ENCODE measurements around the gene SUGCT.

Gene SUGCT

GRCh38 chr7:40682696-40683095, 547.9 kb downstream of the SUGCT start:
- Mint-ChIP-seq H3K9me3 (no peaks in the 10 kb centered on the region), H3K27me3 (no peaks in the 10 kb centered on the region), H3K4me1 (no peaks in the 10 kb centered on the region), H3K4me3 (no peak overlapping the region), H3K36me3 (no peaks in the 10 kb centered on the region), H3K27ac (no peak overlapping the region)

DNA sequence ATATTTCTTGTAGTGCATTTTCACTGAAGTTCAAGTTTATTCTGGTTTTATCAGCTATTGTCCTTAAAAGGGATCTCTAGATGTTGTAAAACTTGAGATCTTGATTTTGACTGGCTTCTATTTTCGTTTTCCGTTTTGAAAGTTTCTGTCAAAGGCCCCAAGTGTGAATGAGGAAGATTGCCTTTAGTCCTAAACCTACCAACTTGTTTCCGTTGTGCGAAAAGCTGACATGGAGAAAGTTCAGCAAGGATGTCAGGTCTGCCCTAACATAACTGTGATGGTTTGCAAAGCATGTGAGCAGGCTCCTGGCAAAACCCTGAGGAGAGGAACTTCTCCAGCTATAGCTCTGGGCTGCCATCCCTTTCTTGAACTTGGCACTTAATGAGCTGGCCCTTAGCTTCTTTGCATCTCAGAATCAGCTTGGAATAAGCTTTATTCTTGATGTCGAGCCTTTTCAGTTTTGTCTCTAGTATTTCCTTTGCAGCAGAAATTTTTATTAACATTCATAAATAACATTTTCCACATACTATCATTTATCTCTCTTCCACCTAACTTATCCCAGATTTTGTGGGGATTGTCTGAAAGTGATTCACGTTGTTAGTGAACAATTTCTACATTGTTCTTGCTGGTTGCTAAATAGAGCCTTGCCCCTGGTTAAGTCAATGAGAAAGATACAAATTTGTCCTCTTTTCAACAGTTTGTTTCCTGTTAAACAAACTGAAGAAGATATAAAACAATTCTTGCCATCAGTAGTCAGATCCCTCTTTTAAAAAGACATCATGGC, 559.4 kb downstream of the SUGCT start:
- H3K27ac Mint-ChIP-seq = no peak overlapping the region
- no peaks in the 10 kb centered on the region for H3K9me3 Mint-ChIP-seq
- H3K4me1 Mint-ChIP-seq = no peaks in the 10 kb centered on the region
- no peaks in the 10 kb centered on the region for H3K27me3 Mint-ChIP-seq
- no peak overlapping the region for H3K4me3 Mint-ChIP-seq
- H3K36me3 Mint-ChIP-seq = no peaks in the 10 kb centered on the region

- Mint-ChIP-seq H3K4me1 (peaks cover 3% of the 10 kb centered on the region), H3K27me3 (no peaks in the 10 kb centered on the region), H3K27ac (no peak overlapping the region), H3K36me3 (no peaks in the 10 kb centered on the region), H3K9me3 (no peaks in the 10 kb centered on the region), H3K4me3 (no peak overlapping the region)
These were observed 560.2 kb downstream of the SUGCT start for GRCh38 chr7:40694991-40695390.

GRCh38 chr7:40697653-40698052, 562.8 kb downstream of the SUGCT start:
- Mint-ChIP-seq H3K36me3 (no peaks in the 10 kb centered on the region), H3K27ac (no peak overlapping the region), H3K9me3 (no peaks in the 10 kb centered on the region), H3K4me3 (no peak overlapping the region), H3K27me3 (no peaks in the 10 kb centered on the region), H3K4me1 (peaks cover 23% of the 10 kb centered on the region)

- H3K9me3 Mint-ChIP-seq = no peaks in the 10 kb centered on the region
- peaks cover 23% of the 10 kb centered on the region for H3K4me1 Mint-ChIP-seq
- H3K36me3 Mint-ChIP-seq = no peaks in the 10 kb centered on the region
- H3K27ac Mint-ChIP-seq = no peak overlapping the region
- no peaks in the 10 kb centered on the region for H3K27me3 Mint-ChIP-seq
- H3K4me3 Mint-ChIP-seq = no peak overlapping the region
These were observed 563.6 kb downstream of the SUGCT start for GRCh38 chr7:40698214-40698920.

- Mint-ChIP-seq H3K9me3 (no peaks in the 10 kb centered on the region), H3K4me3 (no peak overlapping the region), H3K27ac (peak overlapping the region; percentile 2), H3K4me1 (peaks cover 23% of the 10 kb centered on the region), H3K36me3 (no peaks in the 10 kb centered on the region), H3K27me3 (no peaks in the 10 kb centered on the region)
These were observed 564.1 kb downstream of the SUGCT start for GRCh38 chr7:40698921-40699260.

DNA sequence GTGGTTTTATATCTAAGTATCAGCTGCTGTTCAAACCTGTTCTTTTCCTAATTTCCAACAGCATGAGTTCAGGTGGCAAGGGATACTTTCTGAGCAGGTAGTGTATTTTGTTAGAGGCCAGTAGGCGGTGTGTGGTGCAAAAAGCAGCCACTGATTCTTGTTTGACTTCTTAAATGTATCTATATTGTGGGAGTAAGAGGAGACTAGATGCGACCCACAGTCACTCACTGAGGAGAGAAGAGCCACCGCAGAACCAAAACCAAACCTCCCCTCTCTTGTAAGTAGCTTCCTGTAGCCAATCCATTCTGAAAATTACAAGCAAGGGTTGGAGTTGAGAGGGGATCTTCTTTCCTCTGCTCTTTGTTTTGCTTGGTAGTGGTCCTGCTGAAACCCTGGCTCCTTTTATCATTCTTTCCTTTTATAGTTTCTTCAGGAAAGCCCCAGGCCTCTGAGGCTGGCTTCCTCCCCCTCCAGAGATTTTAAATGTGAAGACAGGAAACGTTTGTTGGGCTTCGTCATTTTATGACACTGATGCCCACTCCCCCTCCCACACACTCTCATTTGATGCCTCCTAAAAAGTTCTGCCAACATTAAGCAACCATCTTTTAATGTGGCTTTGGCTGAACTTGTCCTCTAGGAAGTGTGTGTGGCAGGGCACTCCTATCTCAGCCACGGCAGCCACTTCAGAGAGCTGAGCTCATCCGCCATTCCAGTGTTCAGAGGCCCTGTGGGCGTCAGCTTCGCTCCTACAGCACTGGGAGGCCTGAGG, 566.0 kb downstream of the SUGCT start:
- H3K27me3 Mint-ChIP-seq = no peaks in the 10 kb centered on the region

GRCh38 chr7:40701836-40702551, 567.2 kb downstream of the SUGCT start:
- Mint-ChIP-seq H3K9me3 (no peaks in the 10 kb centered on the region), H3K4me1 (peaks cover 23% of the 10 kb centered on the region), H3K27me3 (no peaks in the 10 kb centered on the region), H3K36me3 (no peaks in the 10 kb centered on the region), H3K27ac (no peak overlapping the region), H3K4me3 (no peak overlapping the region)

More for the DNA sequence above, 566.0 kb downstream of the SUGCT start:
- H3K4me3 Mint-ChIP-seq = no peak overlapping the region
- H3K27ac Mint-ChIP-seq = no peak overlapping the region
- H3K4me1 Mint-ChIP-seq = peaks cover 23% of the 10 kb centered on the region
- H3K36me3 Mint-ChIP-seq = no peaks in the 10 kb centered on the region
- H3K9me3 Mint-ChIP-seq = no peaks in the 10 kb centered on the region

DNA sequence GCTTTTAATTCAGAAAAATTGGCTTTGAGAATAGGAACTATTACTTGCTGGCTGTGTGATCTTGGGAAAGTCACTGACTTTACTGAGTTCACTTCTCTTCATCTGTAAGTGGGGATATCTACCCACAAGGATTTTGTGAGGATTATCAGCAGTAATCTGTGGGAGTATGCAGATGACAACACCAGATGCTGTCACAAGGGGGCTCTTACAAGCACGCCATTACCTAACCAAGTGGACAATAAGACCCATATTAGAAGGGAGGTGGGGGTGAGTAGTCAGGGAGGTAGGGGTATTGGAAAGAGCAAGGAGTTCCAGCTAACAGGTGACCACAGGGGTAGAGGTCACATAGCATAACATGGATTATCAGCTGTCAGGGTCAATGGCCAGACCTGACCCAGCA, 569.4 kb downstream of the SUGCT start:
- no peaks in the 10 kb centered on the region for H3K27me3 Mint-ChIP-seq

DNA sequence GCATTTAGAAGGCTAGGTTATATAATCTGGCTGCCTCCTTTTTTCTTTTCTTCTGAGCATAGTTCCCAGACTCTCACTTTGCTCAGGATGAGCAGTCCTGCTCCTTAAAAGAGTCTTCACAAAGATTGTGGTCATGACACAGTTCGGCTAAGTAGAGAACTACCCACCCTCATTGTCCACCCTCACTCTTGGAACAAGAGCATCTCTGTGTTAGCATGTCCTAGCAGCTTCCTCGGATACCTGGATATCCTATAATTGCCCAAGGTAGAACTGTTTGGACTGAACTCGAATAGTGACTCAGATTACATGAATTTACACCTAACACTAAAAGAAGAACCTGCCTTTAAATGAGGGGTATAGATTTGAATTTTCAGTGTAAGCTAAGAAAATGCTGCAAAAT, 572.0 kb downstream of the SUGCT start:
- peaks cover 5% of the 10 kb centered on the region for H3K4me1 Mint-ChIP-seq
- no peaks in the 10 kb centered on the region for H3K9me3 Mint-ChIP-seq
- no peaks in the 10 kb centered on the region for H3K36me3 Mint-ChIP-seq
- H3K4me3 Mint-ChIP-seq = no peak overlapping the region
- no peaks in the 10 kb centered on the region for H3K27me3 Mint-ChIP-seq
- H3K27ac Mint-ChIP-seq = no peak overlapping the region

More for the DNA sequence above, 569.4 kb downstream of the SUGCT start:
- Mint-ChIP-seq H3K36me3 (no peaks in the 10 kb centered on the region), H3K4me3 (no peak overlapping the region), H3K9me3 (no peaks in the 10 kb centered on the region), H3K4me1 (peaks cover 23% of the 10 kb centered on the region), H3K27ac (no peak overlapping the region)

DNA sequence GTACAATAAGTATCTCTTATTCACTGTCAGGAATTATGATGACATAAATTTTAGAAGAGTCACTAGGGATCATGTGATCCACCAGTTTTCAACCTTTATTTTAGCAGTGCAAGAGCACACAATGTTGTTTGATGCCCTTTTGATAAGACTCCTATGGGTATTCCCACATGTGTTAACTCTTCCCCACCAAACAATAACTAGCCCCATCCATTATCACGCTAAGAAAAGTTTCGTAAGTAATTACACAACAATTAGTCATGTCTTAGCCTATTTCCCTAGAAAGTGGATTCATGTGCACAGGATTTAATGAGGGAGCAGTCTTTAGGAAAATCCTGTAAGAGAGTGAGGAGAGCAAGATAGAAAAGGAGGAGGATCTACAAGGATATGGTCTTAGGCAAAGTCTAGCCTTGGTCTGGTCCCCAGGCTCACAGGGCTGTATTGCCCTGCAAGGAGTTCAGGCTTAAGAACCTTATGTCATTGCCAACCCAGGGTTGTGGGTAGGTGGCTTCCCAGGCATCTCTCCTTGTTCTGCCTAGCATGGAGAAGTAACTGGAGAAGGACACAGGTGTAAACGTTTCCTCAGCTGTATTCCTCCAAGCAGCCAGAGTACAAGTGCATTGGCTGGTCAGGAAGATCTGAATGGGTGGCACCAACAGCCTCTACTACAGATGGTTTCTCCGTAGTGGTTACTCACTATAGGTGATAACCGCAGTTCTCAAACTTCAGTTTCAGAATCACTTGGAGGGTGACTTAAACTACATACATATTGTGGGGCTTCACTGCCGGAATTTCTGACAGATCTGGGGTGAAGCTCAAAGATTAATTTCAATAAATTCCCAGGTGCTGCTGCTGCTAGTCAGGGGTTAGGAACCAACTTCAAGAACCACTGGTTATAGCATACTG, 574.5 kb downstream of the SUGCT start:
- H3K27me3 Mint-ChIP-seq = no peaks in the 10 kb centered on the region
- H3K9me3 Mint-ChIP-seq = no peaks in the 10 kb centered on the region

DNA sequence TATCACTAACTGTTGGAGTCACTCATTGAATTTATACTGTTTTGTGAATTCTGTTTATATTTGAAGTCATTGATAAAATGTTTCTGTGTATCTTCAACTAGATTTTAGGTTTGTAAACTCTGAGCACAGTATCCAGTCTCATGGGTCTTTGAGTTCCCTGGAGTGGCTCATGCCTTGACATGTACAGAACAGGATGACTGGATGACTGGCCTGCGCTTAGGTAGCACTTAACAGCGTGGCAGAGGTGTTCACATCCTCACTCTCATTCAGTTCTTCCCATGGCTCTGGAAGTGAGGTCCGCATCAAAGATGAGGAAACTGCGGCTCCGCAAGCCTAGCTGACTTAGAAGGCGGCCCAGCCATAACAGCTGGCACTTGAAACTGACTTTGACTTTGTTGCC, 576.9 kb downstream of the SUGCT start:
- Mint-ChIP-seq H3K9me3 (no peaks in the 10 kb centered on the region), H3K4me3 (no peak overlapping the region), H3K36me3 (no peaks in the 10 kb centered on the region), H3K27ac (no peak overlapping the region), H3K4me1 (no peaks in the 10 kb centered on the region), H3K27me3 (peaks cover 2% of the 10 kb centered on the region)

More for the DNA sequence above, 574.5 kb downstream of the SUGCT start:
- H3K4me3 Mint-ChIP-seq = no peak overlapping the region
- no peaks in the 10 kb centered on the region for H3K4me1 Mint-ChIP-seq
- no peak overlapping the region for H3K27ac Mint-ChIP-seq
- H3K36me3 Mint-ChIP-seq = no peaks in the 10 kb centered on the region

DNA sequence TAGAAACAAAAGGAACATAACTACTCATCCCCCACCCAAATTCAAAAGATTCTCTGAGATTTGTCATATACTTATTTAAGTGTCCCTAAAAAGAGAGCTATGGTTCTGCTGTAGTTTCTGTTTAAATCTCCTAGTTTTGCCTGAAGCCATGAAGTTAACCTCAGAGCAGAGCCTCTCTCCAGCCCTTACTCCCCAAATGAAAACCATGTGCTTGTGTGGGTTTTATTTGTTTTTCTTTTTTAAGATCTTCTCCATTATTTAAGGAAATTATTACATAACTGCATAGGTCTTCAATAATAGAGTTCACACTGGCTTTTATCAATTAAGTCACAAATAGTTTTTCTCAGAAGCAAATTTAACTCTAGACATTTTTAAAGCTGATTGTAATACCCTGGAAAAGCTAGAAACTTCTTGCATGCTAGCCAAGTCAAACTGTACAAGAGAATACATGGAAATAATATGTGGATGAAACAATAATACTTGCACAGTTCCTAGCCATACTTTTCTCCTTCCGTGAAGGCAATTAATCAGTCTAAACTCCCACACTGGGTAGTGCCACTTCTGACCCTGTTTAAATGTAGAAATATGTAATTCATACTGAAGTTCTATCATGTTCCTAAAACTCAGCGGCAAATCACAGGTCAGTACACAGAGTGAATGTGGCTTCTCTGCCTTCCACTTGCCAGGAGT, 579.7 kb downstream of the SUGCT start:
- H3K36me3 Mint-ChIP-seq = no peaks in the 10 kb centered on the region
- H3K27me3 Mint-ChIP-seq = peaks cover 2% of the 10 kb centered on the region
- H3K4me3 Mint-ChIP-seq = no peak overlapping the region
- H3K27ac Mint-ChIP-seq = no peak overlapping the region
- no peaks in the 10 kb centered on the region for H3K4me1 Mint-ChIP-seq
- H3K9me3 Mint-ChIP-seq = no peaks in the 10 kb centered on the region

- Mint-ChIP-seq H3K4me3 (no peak overlapping the region), H3K36me3 (no peaks in the 10 kb centered on the region), H3K9me3 (no peaks in the 10 kb centered on the region)
These were observed 580.2 kb downstream of the SUGCT start for GRCh38 chr7:40715053-40715430.

More at GRCh38 chr7:40715053-40715430, 580.2 kb downstream of the SUGCT start:
- no peaks in the 10 kb centered on the region for H3K4me1 Mint-ChIP-seq
- no peak overlapping the region for H3K27ac Mint-ChIP-seq
- peaks cover 2% of the 10 kb centered on the region for H3K27me3 Mint-ChIP-seq
